ENCODE measurements around the gene CDK1.

GRCh38 chr10:60801522-60801921, 23.2 kb downstream of the CDK1 start:
- no peak for TF ChIP-seq CTCF (conservative IDR thresholded peaks at IDR 0.05)
- TF ChIP-seq EZH2 (IDR thresholded peaks at IDR 0.05; ENCODE audit: low read depth), result no peak
